K562 (cell line): Measurements from ENCODE around the gene CHKB. TPM values are rescaled to one million over a fixed set of nuclear protein-coding genes. Genes with fewer than 3 reads are reported as not detected.

Experiments
- CBFA2T3 ChIP-seq: fragments of 450-650 bp; IDR thresholded peaks from 2 replicates; pipeline ENCODE4 v1.6.1; 2017
- CBX1 ChIP-seq: sonication (generic); IDR thresholded peaks from 2 replicates; pipeline ENCODE4 v1.6.1; 2016; ENCODE audit warnings: antibody characterized with exemption, low read depth, mild to moderate bottlenecking
- CREM ChIP-seq: IDR thresholded peaks from 2 replicates; pipeline ENCODE4 v1.6.1; 2014; ENCODE audit warnings: antibody characterized with exemption, low read depth
- ELF1 ChIP-seq: fragments of 200-800 bp; sonication (Bioruptor generic); IDR thresholded peaks from 2 replicates; pipeline ENCODE4 v1.6.1; 2016; ENCODE audit warnings: missing genetic modification characterization, missing compliant biosample characterization
- ELF4 ChIP-seq: fragments of 450-650 bp; formaldehyde crosslinking; IDR thresholded peaks from 2 replicates; pipeline ENCODE4 v1.4.0; 2022; ENCODE audit warnings: missing genetic modification characterization
- FOXA3 ChIP-seq, 2 experiments: fragments of 450-650 bp in 1 of 2; sonication (generic) in 1 of 2; formaldehyde crosslinking; IDR thresholded peaks in 1 of 2; conservative IDR thresholded peaks in 1 of 2; 2 replicates each; pipeline versions ENCODE4 v1.4.0 to v1.8.0; 2020 to 2022; ENCODE audit warnings: mild to moderate bottlenecking in 2 of 2, missing genetic modification reagents in 1 of 2
- HDAC8 ChIP-seq: fragments of 450-650 bp; IDR thresholded peaks from 2 replicates; pipeline ENCODE4 v1.6.1; 2016; ENCODE audit warnings: mild to moderate bottlenecking, missing genetic modification characterization, moderate library complexity, missing compliant biosample characterization
- HSF4 ChIP-seq: fragments of 250-450 bp; sonication (Bioruptor Pico); IDR thresholded peaks from 2 replicates; pipeline ENCODE4 v2.1.2; 2022; ENCODE audit warnings: mild to moderate bottlenecking, moderate library complexity, borderline replicate concordance
- KDM1A ChIP-seq, 2 experiments: fragments of 450-650 bp; IDR thresholded peaks; 2 replicates each; pipeline ENCODE4 v1.6.1; 2016; ENCODE audit warnings: mild to moderate bottlenecking in 2 of 2
- LCOR ChIP-seq: sonication (generic); formaldehyde crosslinking; IDR thresholded peaks from 2 replicates; pipeline ENCODE4 v1.8.0; 2022; ENCODE audit warnings: mild to moderate bottlenecking, missing genetic modification reagents
- NR3C1 ChIP-seq: sonication (generic); formaldehyde crosslinking; IDR thresholded peaks from 2 replicates; pipeline ENCODE4 v1.8.1; 2022; ENCODE audit warnings: missing genetic modification reagents
- POLR2AphosphoS2 ChIP-seq: IDR thresholded peaks from 2 replicates; pipeline ENCODE4 v1.6.1; 2012; ENCODE audit warnings: low read length, improper control_type of control experiment
- SRSF7 ChIP-seq: fragments of 200-400 bp; formaldehyde crosslinking; optimal IDR thresholded peaks from 2 replicates; pipeline ENCODE3; 2017; ENCODE audit warnings: mild to moderate bottlenecking, low read depth, low read length
- TRIM24 ChIP-seq, 2 experiments: fragments of 450-650 bp; IDR thresholded peaks; 2 replicates each; pipeline ENCODE4 v1.6.1; 2016
- ZBTB11 ChIP-seq, 3 experiments: fragments of 200-800 bp in 1 of 3; fragments of 250-450 bp in 1 of 3; fragments of 450-650 bp in 1 of 3; sonication (Bioruptor Pico) in 1 of 3; sonication (Bioruptor generic) in 1 of 3; formaldehyde crosslinking in 1 of 3; IDR thresholded peaks; 2 replicates each; pipeline versions ENCODE4 v1.6.1 to v1.8.0; 2016 to 2022; ENCODE audit warnings: mild to moderate bottlenecking in 2 of 3, missing genetic modification characterization in 2 of 3, missing compliant biosample characterization in 1 of 3, moderate library complexity in 1 of 3
- ZFP1 ChIP-seq: fragments of 450-650 bp; formaldehyde crosslinking; IDR thresholded peaks from 2 replicates; pipeline ENCODE4 v1.4.0; 2020; ENCODE audit warnings: mild to moderate bottlenecking, mixed read lengths
- ZNF146 ChIP-seq: IDR thresholded peaks from one replicate; pipeline ENCODE4 v1.6.1; 2018; ENCODE audit warnings: missing compliant biosample characterization; ENCODE audit not compliant: unreplicated experiment
- ZNF239 ChIP-seq: fragments of 250-450 bp; sonication (Bioruptor Pico); IDR thresholded peaks from 2 replicates; pipeline ENCODE4 v1.4.0; 2020; ENCODE audit warnings: mild to moderate bottlenecking
- ZNF584 ChIP-seq: fragments of 200-800 bp; sonication (Bioruptor generic); IDR thresholded peaks from 2 replicates; pipeline ENCODE4 v1.6.1; 2016; ENCODE audit warnings: low read depth, mild to moderate bottlenecking, missing genetic modification characterization, missing compliant biosample characterization
- ZNF586 ChIP-seq: fragments of 450-650 bp; formaldehyde crosslinking; conservative IDR thresholded peaks from 2 replicates; pipeline ENCODE4 v1.4.0; 2020; ENCODE audit warnings: mild to moderate bottlenecking, moderate library complexity
- ZZZ3 ChIP-seq: fragments of 450-650 bp; IDR thresholded peaks from 2 replicates; pipeline ENCODE4 v1.6.1; 2016; ENCODE audit warnings: antibody characterized with exemption, mild to moderate bottlenecking, moderate library complexity
- polyA plus RNA-seq, 8 experiments: library from polyadenylated mRNA; depleted of rRNA in 4 of 8; stranded (reverse) in 5 of 8; unstranded in 3 of 8; fragments of >200 nt; fragmentation: Nextera tagmentation in 2 of 8; fragmentation: Illumina TruSeq in 1 of 8; extraction: Ambion mirVana in 2 of 8; extraction: Trizol in 1 of 8; gene quantifications; 2 replicates each; pipeline versions ENCODE4 v1.2.1 to v1.2.3, GENCODE V29; 2011 to 2014; ENCODE audit warnings: inconsistent platforms in 1 of 8, missing spikeins in 1 of 8
- total RNA-seq, 7 experiments: library from RNA; depleted of rRNA in 6 of 7; stranded (reverse); fragments of >200 nt in 6 of 7; fragmentation: Illumina TruSeq in 2 of 7; extraction: Trizol in 2 of 7; gene quantifications; 2 replicates each; pipeline versions ENCODE4 v1.2.1 to v1.2.3, GENCODE V29; 2011 to 2021; ENCODE audit warnings: low replicate concordance in 1 of 7
- TF ChIP-seq, protein P1 (sequence below): fragments of 450-650 bp; IDR thresholded peaks from 2 replicates; pipeline ENCODE4 v1.6.1; 2016; ENCODE audit warnings: borderline replicate concordance

CHKB gene
- total and polyA plus RNA-seq, 9 of the 15 experiments (the other 6 are each of a cell fraction or from before 2014, with no cell fraction given) = 2.7 to 31.0 (median 11.0) TPM

DNA sequence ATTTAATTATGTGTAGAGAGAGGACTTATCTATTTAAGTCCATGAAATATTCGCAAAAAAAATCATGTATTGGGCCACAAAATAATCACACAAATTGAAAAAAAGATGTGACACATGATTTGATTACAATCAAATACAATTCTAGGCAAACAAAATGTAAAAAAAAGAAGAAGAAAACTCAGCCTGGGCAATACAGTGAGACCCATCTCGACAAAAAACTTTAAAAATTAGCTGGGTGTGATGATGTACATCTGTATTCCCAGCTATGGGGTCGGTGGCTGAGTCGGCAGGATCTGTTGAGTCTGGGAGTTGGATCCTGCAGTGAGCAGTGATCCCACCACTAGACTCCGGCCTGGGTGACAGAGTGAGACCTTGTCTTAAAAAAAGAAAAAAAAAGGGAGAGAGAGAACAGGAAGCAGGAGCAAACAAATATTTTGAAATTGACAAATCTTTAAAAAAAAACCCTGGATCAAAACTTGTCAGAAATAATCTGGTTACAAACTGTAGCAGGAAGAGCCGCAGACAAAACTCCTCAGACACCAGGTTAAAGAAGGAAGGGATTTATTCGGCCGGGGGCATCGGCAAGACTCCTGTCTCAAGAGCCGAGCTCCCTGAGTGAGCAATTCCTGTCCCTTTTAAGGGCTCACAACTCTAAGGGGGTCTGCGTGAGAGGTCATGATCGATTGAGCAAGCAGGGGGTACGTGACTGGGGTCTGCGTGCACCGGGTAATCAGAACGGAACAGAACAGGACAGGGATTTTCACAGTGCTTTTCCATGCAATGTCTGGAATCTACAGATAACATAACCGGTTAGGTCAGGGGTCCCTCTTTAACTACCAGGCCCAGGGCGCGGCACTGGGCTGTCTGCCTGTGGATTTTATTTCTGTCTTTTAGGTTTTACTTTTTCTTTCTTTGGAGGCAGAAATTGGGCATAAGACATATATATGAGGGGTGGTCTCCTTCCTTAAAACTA, 49.5 kb downstream of the CHKB start (continued):
- no peak for TF ChIP-seq HSF4 (CRISPR knock-in tag)
- no peak for TF ChIP-seq ZNF146 (CRISPR knock-in tag)
- no peak for TF ChIP-seq ELF1 (tag)
- TF ChIP-seq HDAC8 = no peak
- no peak for TF ChIP-seq ZNF586 (CRISPR knock-in tag)
- no peak for TF ChIP-seq LCOR (CRISPR knock-in tag)
- TF ChIP-seq ELF4 (CRISPR knock-in tag) = no peak
- TF ChIP-seq, protein P1, sequence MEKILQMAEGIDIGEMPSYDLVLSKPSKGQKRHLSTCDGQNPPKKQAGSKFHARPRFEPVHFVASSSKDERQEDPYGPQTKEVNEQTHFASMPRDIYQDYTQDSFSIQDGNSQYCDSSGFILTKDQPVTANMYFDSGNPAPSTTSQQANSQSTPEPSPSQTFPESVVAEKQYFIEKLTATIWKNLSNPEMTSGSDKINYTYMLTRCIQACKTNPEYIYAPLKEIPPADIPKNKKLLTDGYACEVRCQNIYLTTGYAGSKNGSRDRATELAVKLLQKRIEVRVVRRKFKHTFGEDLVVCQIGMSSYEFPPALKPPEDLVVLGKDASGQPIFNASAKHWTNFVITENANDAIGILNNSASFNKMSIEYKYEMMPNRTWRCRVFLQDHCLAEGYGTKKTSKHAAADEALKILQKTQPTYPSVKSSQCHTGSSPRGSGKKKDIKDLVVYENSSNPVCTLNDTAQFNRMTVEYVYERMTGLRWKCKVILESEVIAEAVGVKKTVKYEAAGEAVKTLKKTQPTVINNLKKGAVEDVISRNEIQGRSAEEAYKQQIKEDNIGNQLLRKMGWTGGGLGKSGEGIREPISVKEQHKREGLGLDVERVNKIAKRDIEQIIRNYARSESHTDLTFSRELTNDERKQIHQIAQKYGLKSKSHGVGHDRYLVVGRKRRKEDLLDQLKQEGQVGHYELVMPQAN = no peak
- TF ChIP-seq ZNF239 (CRISPR knock-in tag) = no peak
- peak; percentile 86 for TF ChIP-seq CBFA2T3
- no peak for TF ChIP-seq ZNF584
- no peak for TF ChIP-seq ZZZ3
- no peak for TF ChIP-seq SRSF7
- TF ChIP-seq KDM1A (IDR thresholded peaks at IDR 0.05) = peak; percentile 93 to 95
- no peak for TF ChIP-seq POLR2AphosphoS2
- no peak for TF ChIP-seq CBX1
- TF ChIP-seq CREM = no peak
- no peak for TF ChIP-seq NR3C1 (CRISPR knock-in tag)
- TF ChIP-seq TRIM24 (IDR thresholded peaks at IDR 0.05) = peak; percentile 28 to 40; a peak in 1 of 4 replicates
- TF ChIP-seq ZBTB11 (CRISPR knock-in tag; IDR thresholded peaks at IDR 0.05) = no peak
- TF ChIP-seq FOXA3 (CRISPR knock-in tag; conservative IDR thresholded peaks at IDR 0.05 in 1 of 2, IDR thresholded peaks at IDR 0.05 in 1 of 2) = no peak
- TF ChIP-seq ZFP1 (CRISPR knock-in tag) = no peak
